Measurements from ENCODE around the gene ALAS1.

DNA sequence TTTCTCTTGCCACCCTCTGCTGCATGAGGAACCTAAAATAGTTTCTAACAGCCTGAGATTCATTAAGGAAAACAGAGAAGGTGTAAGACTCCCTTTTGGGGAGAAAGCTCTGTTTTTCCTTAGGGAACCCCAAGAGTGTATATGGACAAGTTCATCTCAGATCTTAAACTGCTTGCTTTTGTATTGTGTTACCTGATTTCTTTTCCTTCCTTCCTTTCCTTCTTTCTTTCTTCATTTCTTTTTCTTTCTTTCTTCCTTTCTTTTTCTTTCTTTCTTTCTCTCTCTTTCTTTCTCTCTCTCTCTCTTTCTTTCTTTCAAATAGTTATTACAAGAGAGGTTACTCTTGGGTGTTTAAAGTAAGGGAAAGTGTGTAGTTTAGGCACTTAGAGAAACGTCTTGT, 38.5 kb upstream of the ALAS1 start:
- TF ChIP-seq, protein P1, sequence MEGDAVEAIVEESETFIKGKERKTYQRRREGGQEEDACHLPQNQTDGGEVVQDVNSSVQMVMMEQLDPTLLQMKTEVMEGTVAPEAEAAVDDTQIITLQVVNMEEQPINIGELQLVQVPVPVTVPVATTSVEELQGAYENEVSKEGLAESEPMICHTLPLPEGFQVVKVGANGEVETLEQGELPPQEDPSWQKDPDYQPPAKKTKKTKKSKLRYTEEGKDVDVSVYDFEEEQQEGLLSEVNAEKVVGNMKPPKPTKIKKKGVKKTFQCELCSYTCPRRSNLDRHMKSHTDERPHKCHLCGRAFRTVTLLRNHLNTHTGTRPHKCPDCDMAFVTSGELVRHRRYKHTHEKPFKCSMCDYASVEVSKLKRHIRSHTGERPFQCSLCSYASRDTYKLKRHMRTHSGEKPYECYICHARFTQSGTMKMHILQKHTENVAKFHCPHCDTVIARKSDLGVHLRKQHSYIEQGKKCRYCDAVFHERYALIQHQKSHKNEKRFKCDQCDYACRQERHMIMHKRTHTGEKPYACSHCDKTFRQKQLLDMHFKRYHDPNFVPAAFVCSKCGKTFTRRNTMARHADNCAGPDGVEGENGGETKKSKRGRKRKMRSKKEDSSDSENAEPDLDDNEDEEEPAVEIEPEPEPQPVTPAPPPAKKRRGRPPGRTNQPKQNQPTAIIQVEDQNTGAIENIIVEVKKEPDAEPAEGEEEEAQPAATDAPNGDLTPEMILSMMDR (IDR thresholded peaks at IDR 0.05; ENCODE audit: extremely low read depth in 1 of 2, insufficient read depth in 1 of 2, low read depth in 1 of 2, low read length in 2 of 2) = no peak
- no peak for TF ChIP-seq EZH2 (IDR thresholded peaks at IDR 0.05; ENCODE audit: borderline replicate concordance, low read depth, low read length, severe bottlenecking)
- TF ChIP-seq POLR2A (IDR thresholded peaks at IDR 0.05; ENCODE audit: low read depth, low read length) = no peak
- TF ChIP-seq POLR2AphosphoS5 (IDR thresholded peaks at IDR 0.05; ENCODE audit: insufficient read depth, low read depth, low read length) = no peak
- TF ChIP-seq MAX (IDR thresholded peaks at IDR 0.05; ENCODE audit: insufficient read depth, insufficient read length) = no peak
- no peak for TF ChIP-seq JUN (IDR thresholded peaks at IDR 0.05; ENCODE audit: borderline replicate concordance, insufficient read depth, insufficient read length, low read depth)
- no peak for TF ChIP-seq MYC (IDR thresholded peaks at IDR 0.05; ENCODE audit: low read depth, low read length)
- TF ChIP-seq FOS (IDR thresholded peaks at IDR 0.05; ENCODE audit: borderline replicate concordance, insufficient read depth, low read length) = no peak
